ENCODE data around the gene CCN6. TPM values are rescaled to one million over a fixed set of nuclear protein-coding genes. Genes with fewer than 3 reads are reported as not detected.
A peak's percentile ranks its signal among the peaks of the same experiment; 100 is the strongest.

Gene CCN6
- polyA plus RNA-seq, 1 donor from 2014 or later, result not detected

DNA sequence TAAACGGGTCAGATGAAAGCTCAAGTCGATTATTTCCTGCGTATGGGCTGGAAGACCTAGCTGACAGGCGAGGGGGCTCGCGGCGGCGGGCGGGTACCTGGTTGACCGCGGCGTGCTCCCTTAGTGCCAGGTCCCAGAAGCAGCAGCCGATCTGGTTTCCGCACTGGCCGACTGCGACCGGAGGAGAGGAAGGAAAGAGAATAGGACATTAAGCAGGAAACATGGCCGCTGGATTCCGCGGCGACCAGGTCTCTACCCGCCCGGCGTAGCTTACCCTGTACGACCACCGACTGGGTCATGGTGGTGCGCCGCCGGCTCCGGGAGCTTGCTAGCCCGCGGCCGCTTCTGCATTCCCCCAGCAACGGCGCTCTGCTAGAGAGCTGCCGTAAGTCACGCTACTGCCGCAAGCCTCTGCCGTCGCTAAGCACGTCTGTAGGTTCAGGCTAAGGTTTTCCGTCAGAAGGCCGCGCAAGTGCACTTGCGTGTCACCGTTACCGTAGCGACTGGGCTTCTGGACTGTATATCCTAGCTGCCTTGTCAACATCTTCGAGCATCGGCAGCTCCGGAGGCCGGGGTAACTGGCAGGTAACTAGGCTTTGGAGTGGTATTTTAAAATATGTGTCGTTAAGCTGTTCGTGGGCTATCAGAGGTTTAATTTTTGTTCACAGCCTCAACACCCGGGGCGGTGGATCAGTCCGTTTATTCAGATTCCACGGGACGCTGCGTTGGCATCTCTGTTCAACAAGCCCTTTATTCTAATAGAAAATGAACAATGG is 33.4 kb downstream of the CCN6 start, which contains the start of the genes FAM229B and TUBE1:
Gene FAM229B (plus strand): TSS at position 456 of the 776 bp plus-strand sequence. CDS start 11,693 bp downstream, outside the sequence.
Gene TUBE1 (minus strand): TSS at position 347 of the 776 bp plus-strand sequence. CDS start 48 bp downstream, at position 299.
- Histone ChIP-seq H3K4me3 (ENCODE audit: low read length) (peak within 1 kb of the TSS; percentile 77), H3K79me2 (replicated peaks; ENCODE audit: insufficient read depth, low read length) (peaks cover 34% of the 10 kb centered on the region), H3K36me3 (ENCODE audit: insufficient read depth, low read length) (peaks cover 3% of the 10 kb centered on the region), H3K9ac (ENCODE audit: low read length) (peak within 1 kb of the TSS; percentile 79), H2AFZ (ENCODE audit: low read depth, low read length) (peak within 1 kb of the TSS; percentile 48), H3K9me2 (ENCODE audit: insufficient read depth, low read length) (no peaks in the 10 kb centered on the region), H3K27ac (ENCODE audit: low read length) (peak within 1 kb of the TSS; percentile 91), H3K27me3 (ENCODE audit: insufficient read depth, low read depth, low read length) (no peaks in the 10 kb centered on the region), H3K9me3 (ENCODE audit: low read length) (no peaks in the 10 kb centered on the region), H3K4me2 (ENCODE audit: low read length) (peak within 1 kb of the TSS; percentile 62), H3F3A (ENCODE audit: insufficient read depth, low read length, poor library complexity, severe bottlenecking) (no peaks in the 10 kb centered on the region), H4K20me1 (ENCODE audit: insufficient read depth) (no peaks in the 10 kb centered on the region)
- TF ChIP-seq SMC3 (conservative IDR thresholded peaks at IDR 0.05; ENCODE audit: poor library complexity) (peak; percentile 47), EP300 (conservative IDR thresholded peaks at IDR 0.05; ENCODE audit: poor library complexity, severe bottlenecking) (peak; percentile 67), TAF1 (IDR thresholded peaks at IDR 0.05; ENCODE audit: low read depth) (peak; percentile 74), EZH2 (IDR thresholded peaks at IDR 0.05; ENCODE audit: borderline replicate concordance, insufficient read depth, low read length, poor library complexity, severe bottlenecking) (no peak), POLR2AphosphoS5 (IDR thresholded peaks at IDR 0.05) (peak; percentile 89), RAD21 (conservative IDR thresholded peaks at IDR 0.05) (peak; percentile 36), MXI1 (conservative IDR thresholded peaks at IDR 0.05; ENCODE audit: poor library complexity, severe bottlenecking) (peak; percentile 91)
- TF ChIP-seq, protein P1, sequence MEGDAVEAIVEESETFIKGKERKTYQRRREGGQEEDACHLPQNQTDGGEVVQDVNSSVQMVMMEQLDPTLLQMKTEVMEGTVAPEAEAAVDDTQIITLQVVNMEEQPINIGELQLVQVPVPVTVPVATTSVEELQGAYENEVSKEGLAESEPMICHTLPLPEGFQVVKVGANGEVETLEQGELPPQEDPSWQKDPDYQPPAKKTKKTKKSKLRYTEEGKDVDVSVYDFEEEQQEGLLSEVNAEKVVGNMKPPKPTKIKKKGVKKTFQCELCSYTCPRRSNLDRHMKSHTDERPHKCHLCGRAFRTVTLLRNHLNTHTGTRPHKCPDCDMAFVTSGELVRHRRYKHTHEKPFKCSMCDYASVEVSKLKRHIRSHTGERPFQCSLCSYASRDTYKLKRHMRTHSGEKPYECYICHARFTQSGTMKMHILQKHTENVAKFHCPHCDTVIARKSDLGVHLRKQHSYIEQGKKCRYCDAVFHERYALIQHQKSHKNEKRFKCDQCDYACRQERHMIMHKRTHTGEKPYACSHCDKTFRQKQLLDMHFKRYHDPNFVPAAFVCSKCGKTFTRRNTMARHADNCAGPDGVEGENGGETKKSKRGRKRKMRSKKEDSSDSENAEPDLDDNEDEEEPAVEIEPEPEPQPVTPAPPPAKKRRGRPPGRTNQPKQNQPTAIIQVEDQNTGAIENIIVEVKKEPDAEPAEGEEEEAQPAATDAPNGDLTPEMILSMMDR (IDR thresholded peaks at IDR 0.05; ENCODE audit: poor library complexity, severe bottlenecking), result peak; percentile 43
- TF ChIP-seq, protein P2, sequence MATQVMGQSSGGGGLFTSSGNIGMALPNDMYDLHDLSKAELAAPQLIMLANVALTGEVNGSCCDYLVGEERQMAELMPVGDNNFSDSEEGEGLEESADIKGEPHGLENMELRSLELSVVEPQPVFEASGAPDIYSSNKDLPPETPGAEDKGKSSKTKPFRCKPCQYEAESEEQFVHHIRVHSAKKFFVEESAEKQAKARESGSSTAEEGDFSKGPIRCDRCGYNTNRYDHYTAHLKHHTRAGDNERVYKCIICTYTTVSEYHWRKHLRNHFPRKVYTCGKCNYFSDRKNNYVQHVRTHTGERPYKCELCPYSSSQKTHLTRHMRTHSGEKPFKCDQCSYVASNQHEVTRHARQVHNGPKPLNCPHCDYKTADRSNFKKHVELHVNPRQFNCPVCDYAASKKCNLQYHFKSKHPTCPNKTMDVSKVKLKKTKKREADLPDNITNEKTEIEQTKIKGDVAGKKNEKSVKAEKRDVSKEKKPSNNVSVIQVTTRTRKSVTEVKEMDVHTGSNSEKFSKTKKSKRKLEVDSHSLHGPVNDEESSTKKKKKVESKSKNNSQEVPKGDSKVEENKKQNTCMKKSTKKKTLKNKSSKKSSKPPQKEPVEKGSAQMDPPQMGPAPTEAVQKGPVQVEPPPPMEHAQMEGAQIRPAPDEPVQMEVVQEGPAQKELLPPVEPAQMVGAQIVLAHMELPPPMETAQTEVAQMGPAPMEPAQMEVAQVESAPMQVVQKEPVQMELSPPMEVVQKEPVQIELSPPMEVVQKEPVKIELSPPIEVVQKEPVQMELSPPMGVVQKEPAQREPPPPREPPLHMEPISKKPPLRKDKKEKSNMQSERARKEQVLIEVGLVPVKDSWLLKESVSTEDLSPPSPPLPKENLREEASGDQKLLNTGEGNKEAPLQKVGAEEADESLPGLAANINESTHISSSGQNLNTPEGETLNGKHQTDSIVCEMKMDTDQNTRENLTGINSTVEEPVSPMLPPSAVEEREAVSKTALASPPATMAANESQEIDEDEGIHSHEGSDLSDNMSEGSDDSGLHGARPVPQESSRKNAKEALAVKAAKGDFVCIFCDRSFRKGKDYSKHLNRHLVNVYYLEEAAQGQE (IDR thresholded peaks at IDR 0.05; ENCODE audit: borderline replicate concordance), result peak; percentile 41

DNA sequence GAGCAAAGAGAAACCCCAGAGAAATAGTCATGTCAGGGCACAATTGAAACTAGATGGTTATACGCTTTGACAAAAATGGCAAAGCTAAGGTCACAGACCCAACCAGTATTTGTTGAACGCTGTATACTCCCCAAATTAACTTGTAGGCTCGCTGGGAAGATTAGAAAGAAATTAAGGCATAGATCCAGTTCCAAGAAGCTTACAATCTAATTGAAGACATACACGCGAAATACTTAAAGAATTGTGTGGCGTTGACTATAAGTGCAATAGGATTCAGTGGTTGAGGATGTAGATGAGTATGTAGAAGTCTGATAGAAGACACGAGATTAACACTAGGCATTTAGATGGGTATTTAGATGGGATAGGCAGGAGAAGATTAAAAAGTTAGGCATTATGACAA is 34.0 kb downstream of the CCN6 start:
- Histone ChIP-seq H2AFZ (ENCODE audit: low read depth, low read length) (peak overlapping the region; percentile 48), H3K9ac (ENCODE audit: low read length) (peak overlapping the region; percentile 79), H3K4me2 (ENCODE audit: low read length) (peak overlapping the region; percentile 57), H3K27ac (ENCODE audit: low read length) (peak overlapping the region; percentile 91), H3F3A (ENCODE audit: insufficient read depth, low read length, poor library complexity, severe bottlenecking) (no peaks in the 10 kb centered on the region), H3K9me3 (ENCODE audit: low read length) (no peaks in the 10 kb centered on the region), H4K20me1 (ENCODE audit: insufficient read depth) (no peaks in the 10 kb centered on the region), H3K79me2 (replicated peaks; ENCODE audit: insufficient read depth, low read length) (peaks cover 34% of the 10 kb centered on the region), H3K27me3 (ENCODE audit: insufficient read depth, low read depth, low read length) (no peaks in the 10 kb centered on the region), H3K9me2 (ENCODE audit: insufficient read depth, low read length) (no peaks in the 10 kb centered on the region), H3K36me3 (ENCODE audit: insufficient read depth, low read length) (peaks cover 3% of the 10 kb centered on the region), H3K4me3 (ENCODE audit: low read length) (peak overlapping the region; percentile 77)
- TF ChIP-seq EZH2 (IDR thresholded peaks at IDR 0.05; ENCODE audit: borderline replicate concordance, insufficient read depth, low read length, poor library complexity, severe bottlenecking) (no peak), RAD21 (conservative IDR thresholded peaks at IDR 0.05) (no peak), TAF1 (IDR thresholded peaks at IDR 0.05; ENCODE audit: low read depth) (no peak)

Measured in neural cell (in vitro differentiated cells).